ENCODE measurements around the gene TDO2. TPM values are rescaled to one million over a fixed set of nuclear protein-coding genes. Genes with fewer than 3 reads are reported as not detected.

TDO2 gene
- total and polyA plus RNA-seq, 2 of the 13 experiments (the other 11 are each of a cell fraction or from before 2014, with no cell fraction given), result not detected

DNA sequence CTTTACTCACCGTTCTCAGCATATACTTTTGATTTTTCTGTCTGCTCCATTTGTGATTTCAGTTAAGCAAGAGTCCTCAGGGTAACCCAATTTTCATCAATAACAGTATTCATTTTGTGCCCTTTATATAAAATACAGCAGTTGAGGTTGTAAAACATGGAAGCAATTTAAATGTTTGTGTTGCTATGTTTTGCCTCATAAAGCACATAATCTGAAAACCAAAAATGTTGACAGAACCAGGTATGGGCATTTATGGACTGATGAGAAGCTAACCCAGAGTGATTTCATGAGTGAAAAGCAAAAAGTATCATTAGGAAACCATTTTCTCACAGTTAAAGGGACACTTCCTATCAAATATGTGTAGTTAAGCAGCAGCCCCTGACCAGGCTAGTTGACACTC lies 37.3 kb upstream of the TDO2 start, which contains the start of gene ASIC5:
Gene ASIC5, minus strand, starts transcription at position 101 of the 400 bp plus-strand sequence. Its CDS starts 51 bp downstream, at position 50.
- intact Hi-C loops (cut with micrococcal nuclease; ENCODE audit: unreplicated experiment), result no loop called here
- no peak within 1 kb of the TSS for H2AFZ ChIP-seq (ENCODE audit: low read length)

GRCh38 chr4:155875878-155876277 lies 27.6 kb upstream of the TDO2 start:
- intact Hi-C loops (cut with micrococcal nuclease; ENCODE audit: unreplicated experiment), result no loop called here
- no peak overlapping the region for H3K27ac ChIP-seq (ENCODE audit: extremely low read length, insufficient read depth, low read length)
- no peak overlapping the region for H2AFZ ChIP-seq (ENCODE audit: low read length)
- no TSS peak for BruUV-seq (replicated peaks)
- POLR2A ChIA-PET, result no interaction called here
- H3K9me3 ChIP-seq (ENCODE audit: low read length), result no peaks in the 10 kb centered on the region
- DNase-seq (ENCODE audit: low spot score) (no peak), FAIRE-seq (no peak), ATAC-seq (no peak)
- CTCF ChIA-PET (ENCODE audit: low intra/inter-chr PET ratio, low total read pairs), result no interaction called here
- no peaks in the 10 kb centered on the region for H3K79me2 ChIP-seq (ENCODE audit: insufficient read depth, low read length)
- H3K4me2 ChIP-seq (ENCODE audit: low read depth, low read length), result no peak overlapping the region
- no peak for TF ChIP-seq CENPX (CRISPR knock-in tag; IDR thresholded peaks at IDR 0.05)
- peak; percentile 51; the same call in 1 of the 2 replicates for TF ChIP-seq MAFF (IDR thresholded peaks at IDR 0.05; ENCODE audit: low read depth, low read length)
- TF ChIP-seq HOXA9 (CRISPR knock-in tag; IDR thresholded peaks at IDR 0.05; ENCODE audit: borderline replicate concordance), result no peak
- TF ChIP-seq ZNF317 (CRISPR knock-in tag; IDR thresholded peaks at IDR 0.05), result no peak
- TF ChIP-seq MAFK (conservative IDR thresholded peaks at IDR 0.05 in 1 of 2, IDR thresholded peaks at IDR 0.05 in 1 of 2; ENCODE audit: low read length in 2 of 2), result peak; percentile 27 to 69; a peak in 2 of 4 replicates
- no peak for TF ChIP-seq MAFG (CRISPR knock-in tag; IDR thresholded peaks at IDR 0.05)
- WGBS (ENCODE audit: low lambda C conversion rate), result 0% methylated on average over 1 of the region's 1 CpG
- in situ Hi-C loops (cut with HindIII; ENCODE audit: extremely low pct_ligation_motif_present, low pct_unique_long_range_greater_than_20kb), result no loop called here
- no peak overlapping the region for H3K9ac ChIP-seq (ENCODE audit: insufficient read depth, low read depth, low read length)
- no peaks in the 10 kb centered on the region for H4K20me1 ChIP-seq (ENCODE audit: insufficient read depth, low read length)
- peaks cover 0 to 1% of the 10 kb centered on the region in 2 experiments; a peak in 1 of 5 replicates for H3K27me3 ChIP-seq (ENCODE audit: control insufficient read depth in 1 of 2, insufficient read depth in 2 of 2, low read length in 2 of 2)
- H3K36me3 ChIP-seq (replicated peaks in 1 of 2; ENCODE audit: control insufficient read depth in 1 of 2, insufficient read depth in 2 of 2, low read length in 2 of 2), result no peaks in the 10 kb centered on the region
- H3K4me3 ChIP-seq (replicated peaks in 1 of 3; ENCODE audit: insufficient read depth in 1 of 3, low read depth in 2 of 3, low read length in 3 of 3), result no peak overlapping the region
- H3K4me1 ChIP-seq (ENCODE audit: insufficient read depth, low read length), result no peaks in the 10 kb centered on the region

More for the DNA sequence above, 37.3 kb upstream of the TDO2 start, which contains the start of gene ASIC5:
- no peak for DNase-seq (ENCODE audit: low spot score)
- Histone ChIP-seq H3K27ac (ENCODE audit: extremely low read length, insufficient read depth, low read length) (no peak within 1 kb of the TSS), H3K27me3 (ENCODE audit: control insufficient read depth in 1 of 2, insufficient read depth in 2 of 2, low read length in 2 of 2) (no peaks in the 10 kb centered on the region), H4K20me1 (ENCODE audit: insufficient read depth, low read length) (no peaks in the 10 kb centered on the region), H3K9me3 (ENCODE audit: low read length) (peaks cover 35% of the 10 kb centered on the region), H3K4me3 (replicated peaks in 1 of 3; ENCODE audit: insufficient read depth in 1 of 3, low read depth in 2 of 3, low read length in 3 of 3) (no peak within 1 kb of the TSS), H3K79me2 (ENCODE audit: insufficient read depth, low read length) (no peaks in the 10 kb centered on the region), H3K36me3 (replicated peaks in 1 of 2; ENCODE audit: control insufficient read depth in 1 of 2, insufficient read depth in 2 of 2, low read length in 2 of 2) (no peaks in the 10 kb centered on the region), H3K9ac (ENCODE audit: insufficient read depth, low read depth, low read length) (no peak within 1 kb of the TSS), H3K4me2 (ENCODE audit: low read depth, low read length) (no peak within 1 kb of the TSS), H3K4me1 (ENCODE audit: insufficient read depth, low read length) (no peaks in the 10 kb centered on the region)
- in situ Hi-C loops (cut with HindIII; ENCODE audit: extremely low pct_ligation_motif_present, low pct_unique_long_range_greater_than_20kb), result no loop called here
- no peak for FAIRE-seq
- 2% methylated on average over 1 of the region's 1 CpG for WGBS (ENCODE audit: low lambda C conversion rate)
- ChIA-PET CTCF (ENCODE audit: low intra/inter-chr PET ratio, low total read pairs) (no interaction called here), POLR2A (no interaction called here)
- ATAC-seq, result no peak
- no peak for TF ChIP-seq ZNF274 (CRISPR knock-in tag; IDR thresholded peaks at IDR 0.05)
- TF ChIP-seq KDM3A (CRISPR knock-in tag; IDR thresholded peaks at IDR 0.05; ENCODE audit: low read depth), result no peak
- TF ChIP-seq GPBP1L1 (CRISPR knock-in tag; IDR thresholded peaks at IDR 0.05), result no peak
- TF ChIP-seq TCF7L2 (IDR thresholded peaks at IDR 0.05; ENCODE audit: low read depth, low read length), result no peak
- no peak for TF ChIP-seq NFE2L2 (IDR thresholded peaks at IDR 0.05; ENCODE audit: low read length)
- no peak for TF ChIP-seq HDAC1 (CRISPR knock-in tag; IDR thresholded peaks at IDR 0.05)
- no TSS peak for BruUV-seq (replicated peaks)

All from HepG2 (cell line).